HCT116 (cell line): ENCODE results near the gene RABL6. TPM values are rescaled to one million over a fixed set of nuclear protein-coding genes. Genes with fewer than 3 reads are reported as not detected.
A peak's percentile ranks its signal among the peaks of the same experiment; 100 is the strongest.

Experiments
- ATAC-seq: fragments of 200-7000 bp; cut with Tn5 transposase; 2 replicates; pipeline ENCODE4 v1.9.1; 2020; ENCODE audit warnings: mild to moderate bottlenecking, moderate library complexity
- BruUV-seq: library from RNA; stranded (reverse); fragments of 400-500 nt; replicated peaks from 2 replicates; lab custom pipeline; 2021; lab: Mats Ljungman, UMichigan
- CTCF ChIA-PET: fragments of 300-600 bp; sonication (Branson Sonifier 250); formaldehyde crosslinking; loops from one replicate; lab custom pipeline; 2021; ENCODE audit warnings: antibody characterized with exemption; lab: Charles Lee
- POLR2A ChIA-PET: fragments of 300-600, 350-600 bp; sonication (Branson Sonifier 250); formaldehyde crosslinking; loops from one replicate; lab custom pipeline; 2021; ENCODE audit warnings: antibody characterized with exemption; lab: Charles Lee
- RAD21 ChIA-PET, 2 experiments: fragments of 300-600 bp; sonication (Branson Sonifier 250); formaldehyde crosslinking; loops; one replicate each; lab custom pipeline; 2023; ENCODE audit warnings: low total read pairs in 2 of 2; ENCODE audit not compliant: uncharacterized antibody in 2 of 2, unreplicated experiment in 2 of 2, low non-redundant PET in 1 of 2; lab: Charles Lee
- DNase-seq: peaks from one replicate; pipeline ENCODE4 v3.0.0-alpha.2; 2010; ENCODE audit warnings: low read depth, low spot score
- H2AFZ ChIP-seq: fragments of 200-600 bp; shearing (Covaris generic), sonication (generic); 2 replicates; pipeline ENCODE4 v1.6.1; 2017; ENCODE audit warnings: low read depth, mixed run types, mixed read lengths, antibody characterized with exemption, low read length; ENCODE audit not compliant: poor library complexity, severe bottlenecking
- H3K27ac ChIP-seq: 2 replicates; pipeline ENCODE4 v1.5.1; 2012; ENCODE audit warnings: low read depth, low read length
- H3K27me3 ChIP-seq: fragments of 200-600 bp; sonication (generic); 2 replicates; pipeline ENCODE4 v1.6.1; 2016; ENCODE audit warnings: mixed run types, low read length, mixed read lengths; ENCODE audit not compliant: insufficient read depth
- H3K36me3 ChIP-seq, 2 experiments: fragments of 200-500 bp in 1 of 2; fragments of 200-600 bp in 1 of 2; sonication (Bioruptor generic) in 1 of 2; sonication (generic) in 1 of 2; 2 replicates each; pipeline versions ENCODE4 v1.5.1 to v1.6.1; 2014 to 2016; ENCODE audit warnings: low read length in 2 of 2, inconsistent platforms in 1 of 2, mixed read lengths in 1 of 2, mixed run types in 1 of 2; ENCODE audit not compliant: insufficient read depth in 2 of 2, control insufficient read depth in 1 of 2
- H3K4me1 ChIP-seq, 2 experiments: fragments of 200-600 bp in 1 of 2; sonication (generic) in 1 of 2; 2 replicates each; pipeline versions ENCODE4 v1.5.1 to v1.6.1; 2012 to 2017; ENCODE audit warnings: low read length in 2 of 2, inconsistent platforms in 1 of 2, mild to moderate bottlenecking in 1 of 2, mixed read lengths in 1 of 2, mixed run types in 1 of 2, moderate library complexity in 1 of 2; ENCODE audit not compliant: insufficient read depth in 2 of 2, control insufficient read depth in 1 of 2
- H3K4me2 ChIP-seq: fragments of 200-600 bp; sonication (generic); 2 replicates; pipeline ENCODE4 v1.6.1; 2017; ENCODE audit warnings: mixed run types, low read length, mixed read lengths
- H3K4me3 ChIP-seq, 2 experiments: fragments of 200-600 bp in 1 of 2; sonication (generic) in 1 of 2; replicated peaks in 1 of 2; 2 replicates each; pipeline ENCODE4 v1.5.1; 2011 to 2016; ENCODE audit warnings: low read length in 2 of 2, control low read depth in 1 of 2, low read depth in 1 of 2, mild to moderate bottlenecking in 1 of 2, mixed read lengths in 1 of 2, mixed run types in 1 of 2
- H3K79me2 ChIP-seq: fragments of 200-600 bp; sonication (generic); 2 replicates; pipeline ENCODE4 v1.6.1; 2017; ENCODE audit warnings: mild to moderate bottlenecking, mixed run types, low read length, moderate library complexity, mixed read lengths; ENCODE audit not compliant: insufficient read depth
- H3K9ac ChIP-seq: fragments of 200-600 bp; sonication (generic); 2 replicates; pipeline ENCODE4 v1.6.1; 2016; ENCODE audit warnings: low read length, mixed read lengths
- H3K9me2 ChIP-seq: fragments of 200-600 bp; sonication (generic), shearing (Covaris generic); 2 replicates; pipeline ENCODE4 v1.6.1; 2017; ENCODE audit warnings: mixed run types, mild to moderate bottlenecking, moderate library complexity; ENCODE audit not compliant: insufficient read depth
- H3K9me3 ChIP-seq, 2 experiments: fragments of 200-500 bp in 1 of 2; fragments of 200-600 bp in 1 of 2; sonication (Bioruptor generic) in 1 of 2; sonication (generic) in 1 of 2; 2 replicates each; pipeline ENCODE4 v1.6.1; 2014 to 2017; ENCODE audit warnings: low read length in 2 of 2, mixed read lengths in 2 of 2, inconsistent platforms in 1 of 2, low read depth in 1 of 2, mild to moderate bottlenecking in 1 of 2, mixed run types in 1 of 2, moderate library complexity in 1 of 2; ENCODE audit not compliant: control insufficient read depth in 1 of 2, insufficient read depth in 1 of 2
- H4K20me1 ChIP-seq: fragments of 200-600 bp; sonication (generic), shearing (Covaris generic); 2 replicates; pipeline ENCODE4 v1.6.1; 2017; ENCODE audit warnings: mixed run types, mild to moderate bottlenecking, moderate library complexity; ENCODE audit not compliant: insufficient read depth
- CTCF ChIP-seq, 3 experiments: fragments of 200-600 bp in 1 of 3; sonication (generic) in 1 of 3; IDR thresholded peaks in 2 of 3; conservative IDR thresholded peaks in 1 of 3; 2 replicates each; pipeline ENCODE4 v1.5.1; 2012 to 2017; ENCODE audit warnings: low read depth in 2 of 3, low read length in 2 of 3, antibody characterized with exemption in 1 of 3, borderline replicate concordance in 1 of 3, control low read depth in 1 of 3, mild to moderate bottlenecking in 1 of 3, mixed read lengths in 1 of 3, mixed run types in 1 of 3, moderate library complexity in 1 of 3; ENCODE audit not compliant: insufficient read depth in 1 of 3
- EGR1 ChIP-seq: IDR thresholded peaks from 2 replicates; pipeline ENCODE4 v1.6.1; 2012; ENCODE audit warnings: low read depth
- ELF1 ChIP-seq: IDR thresholded peaks from 2 replicates; pipeline ENCODE4 v1.6.1; 2012; ENCODE audit warnings: low read depth, borderline replicate concordance
- FOSL1 ChIP-seq: IDR thresholded peaks from 2 replicates; pipeline ENCODE4 v1.6.1; 2012; ENCODE audit warnings: low read depth
- JUND ChIP-seq: IDR thresholded peaks from 2 replicates; pipeline ENCODE4 v1.6.1; 2012
- POLR2A ChIP-seq: IDR thresholded peaks from 2 replicates; pipeline ENCODE4 v1.7.0; 2011; ENCODE audit warnings: borderline replicate concordance; ENCODE audit not compliant: insufficient read depth, insufficient read length; ENCODE audit errors: extremely low read depth
- REST ChIP-seq: IDR thresholded peaks from 2 replicates; pipeline ENCODE4 v1.6.1; 2012; ENCODE audit warnings: low read depth
- SRF ChIP-seq: IDR thresholded peaks from 2 replicates; pipeline ENCODE4 v1.6.1; 2012; ENCODE audit warnings: low read depth
- YY1 ChIP-seq: IDR thresholded peaks from 2 replicates; pipeline ENCODE4 v1.6.1; 2011; ENCODE audit warnings: low read length, low read depth, moderate library complexity, mild to moderate bottlenecking; ENCODE audit not compliant: insufficient replicate concordance; ENCODE audit errors: extremely low read depth
- ZNF274 ChIP-seq: fragments of 200-500 bp; sonication (Bioruptor generic); IDR thresholded peaks from 2 replicates; pipeline ENCODE4 v1.6.1; 2014; ENCODE audit warnings: mild to moderate bottlenecking, low read depth, low read length, inconsistent platforms
- intact Hi-C: fragments of 100-400 bp; cut with micrococcal nuclease; formaldehyde crosslinking; loops from 2 replicates; pipeline ENCODE4 v1.10.0; 2022
- total RNA-seq: library from RNA; stranded (reverse); gene quantifications from one replicate; pipeline ENCODE4 v1.2.1, GENCODE V29; 2021; ENCODE audit not compliant: unreplicated experiment

RABL6 gene
- total RNA-seq, 1 experiment from 2014 or later: 98.6 TPM

GRCh38 chr9:136799079-136799853 is 8.5 kb upstream of the RABL6 start:
- no peak for DNase-seq
- ChIA-PET CTCF (interaction anchor here (1.0 to 2.1 kb wide), 5 partner anchors 9 to 236 kb away, joined by 3 to 13 read pairs (median 3); partner anchors contain the start of genes AJM1 and TMEM141), RAD21 (interaction anchor here in 1 of 2 experiments (0.6 kb wide), 1 partner anchor 13 kb away, joined by 3 read pairs; no protein-coding TSS in a partner anchor), POLR2A (interaction anchor here (0.7 to 2.0 kb wide), 2 partner anchors 9 to 693 kb away, joined by 3 to 5 read pairs; partner anchors contain the start of gene TMEM141)
- H3K4me1 ChIP-seq: peaks cover 20 to 27% of the 10 kb centered on the region in 2 experiments
- no peak overlapping the region for H2AFZ ChIP-seq
- peak overlapping the region; percentile 30 to 60 for H3K4me3 ChIP-seq
- no peaks in the 10 kb centered on the region for H3K9me2 ChIP-seq
- H3K9me3 ChIP-seq: no peaks in the 10 kb centered on the region
- no peaks in the 10 kb centered on the region for H4K20me1 ChIP-seq
- no peak for ATAC-seq
- no peaks in the 10 kb centered on the region for H3K36me3 ChIP-seq
- peak overlapping the region; percentile 30; the same call in 1 of the 2 replicates for H3K9ac ChIP-seq
- no peaks in the 10 kb centered on the region for H3K27me3 ChIP-seq
- intact Hi-C loops: no loop called here
- no peaks in the 10 kb centered on the region for H3K79me2 ChIP-seq
- no TSS peak for BruUV-seq
- H3K27ac ChIP-seq: peak overlapping the region; percentile 39; the same call in 1 of the 2 replicates
- no peak for TF ChIP-seq ZNF274
- no peak for TF ChIP-seq EGR1
- no peak for TF ChIP-seq FOSL1
- TF ChIP-seq CTCF (IDR thresholded peaks at IDR 0.05 in 2 of 3, conservative IDR thresholded peaks at IDR 0.05 in 1 of 3; ENCODE audit: borderline replicate concordance in 1 of 3, insufficient read depth in 1 of 3, low read depth in 2 of 3, low read length in 2 of 3): no peak
- TF ChIP-seq SRF: no peak
- TF ChIP-seq REST: no peak
- TF ChIP-seq YY1: no peak
- TF ChIP-seq ELF1: no peak
- no peak for TF ChIP-seq POLR2A
- TF ChIP-seq JUND: no peak
- H3K4me2 ChIP-seq: peak overlapping the region; percentile 97
